HG03039 (cell line): ENCODE data around the gene METTL24.
"Not testable (repeated sequence)": the region's sequence is repeated elsewhere in the genome, so short reads cannot be mapped to it uniquely, and the experiment has no call there.

Experiments
- ATAC-seq: cut with Tn5 transposase; IDR thresholded peaks from one replicate; pipeline ENCODE4 v1.9.1; 2021; ENCODE audit warnings: mild to moderate bottlenecking, moderate library complexity; ENCODE audit not compliant: unreplicated experiment

Gene METTL24

GRCh38 chr6:110317189-110317588 lies 41.0 kb downstream of the METTL24 start:
- ATAC-seq, result no peak

- ATAC-seq, result no peak
These were observed 42.2 kb downstream of the METTL24 start for GRCh38 chr6:110315869-110316398.

GRCh38 chr6:110315207-110315868 lies 42.8 kb downstream of the METTL24 start:
- ATAC-seq, result no peak

GRCh38 chr6:110310861-110311446 lies 47.2 kb downstream of the METTL24 start:
- ATAC-seq, result no peak

GRCh38 chr6:110309432-110309831 lies 48.7 kb downstream of the METTL24 start:
- not testable (repeated sequence) for ATAC-seq

- no peak for ATAC-seq
These were observed 50.8 kb downstream of the METTL24 start for GRCh38 chr6:110307368-110307767.

GRCh38 chr6:110305832-110306231 lies 52.3 kb downstream of the METTL24 start:
- ATAC-seq, result not testable (repeated sequence)

- not testable (repeated sequence) for ATAC-seq
These were observed 54.5 kb downstream of the METTL24 start for GRCh38 chr6:110303692-110304091.

GRCh38 chr6:110298916-110299315 lies 59.2 kb downstream of the METTL24 start:
- no peak for ATAC-seq

GRCh38 chr6:110298411-110298810 lies 59.7 kb downstream of the METTL24 start:
- no peak for ATAC-seq

GRCh38 chr6:110296241-110297025 lies 61.7 kb downstream of the METTL24 start:
- ATAC-seq, result no peak

GRCh38 chr6:110295451-110296165 lies 62.5 kb downstream of the METTL24 start:
- no peak for ATAC-seq

- no peak for ATAC-seq
These were observed 70.4 kb downstream of the METTL24 start for GRCh38 chr6:110287462-110288341.

- ATAC-seq, result no peak
These were observed 72.7 kb downstream of the METTL24 start for GRCh38 chr6:110285306-110286060.

- ATAC-seq, result no peak
These were observed 73.3 kb downstream of the METTL24 start for GRCh38 chr6:110284855-110285254.

- ATAC-seq, result no peak
These were observed 74.5 kb downstream of the METTL24 start for GRCh38 chr6:110283657-110284056.

GRCh38 chr6:110282412-110282811 lies 75.7 kb downstream of the METTL24 start:
- ATAC-seq, result no peak

- ATAC-seq, result no peak
These were observed 81.0 kb downstream of the METTL24 start for GRCh38 chr6:110277100-110277665.

GRCh38 chr6:110272781-110273180 lies 85.4 kb downstream of the METTL24 start:
- ATAC-seq, result not testable (repeated sequence)
